GM12865 (cell line): ENCODE measurements around the gene DIP2B.

Source experiments
- DNase-seq: peaks from one replicate; pipeline ENCODE4 v3.0.0; 2010; ENCODE audit warnings: low read depth
- H3K4me3 ChIP-seq: 2 replicates; pipeline ENCODE4 v1.5.1; 2011; ENCODE audit warnings: mild to moderate bottlenecking, low read depth, low read length, control low read depth
- TF ChIP-seq, protein P1 (sequence below): IDR thresholded peaks from 2 replicates; pipeline ENCODE4 v1.5.1; 2011; ENCODE audit warnings: low read length, control low read depth, low read depth, inconsistent platforms; ENCODE audit not compliant: insufficient read depth; ENCODE audit errors: missing control alignments

Gene DIP2B

DNA sequence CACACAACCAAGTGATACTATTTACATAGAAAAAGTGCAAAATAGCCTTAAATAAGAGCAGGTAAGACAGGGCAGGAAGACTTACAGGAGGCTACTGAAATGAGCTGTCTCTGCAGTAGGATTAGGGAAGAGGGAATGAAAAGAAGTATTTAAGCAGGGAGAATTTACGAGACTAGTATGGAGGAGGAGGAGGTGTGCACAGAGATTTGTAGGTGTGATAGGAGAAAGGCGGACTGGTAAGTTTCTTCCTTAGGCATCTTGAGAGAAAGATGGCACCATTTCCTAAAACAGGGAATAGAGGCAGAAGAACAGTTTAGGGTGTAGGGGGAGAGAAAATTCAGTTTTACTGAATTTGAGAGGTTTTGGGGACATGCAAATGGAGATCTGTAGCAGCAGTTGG is 25.7 kb downstream of the DIP2B start:
- no peak for DNase-seq
- TF ChIP-seq, protein P1, sequence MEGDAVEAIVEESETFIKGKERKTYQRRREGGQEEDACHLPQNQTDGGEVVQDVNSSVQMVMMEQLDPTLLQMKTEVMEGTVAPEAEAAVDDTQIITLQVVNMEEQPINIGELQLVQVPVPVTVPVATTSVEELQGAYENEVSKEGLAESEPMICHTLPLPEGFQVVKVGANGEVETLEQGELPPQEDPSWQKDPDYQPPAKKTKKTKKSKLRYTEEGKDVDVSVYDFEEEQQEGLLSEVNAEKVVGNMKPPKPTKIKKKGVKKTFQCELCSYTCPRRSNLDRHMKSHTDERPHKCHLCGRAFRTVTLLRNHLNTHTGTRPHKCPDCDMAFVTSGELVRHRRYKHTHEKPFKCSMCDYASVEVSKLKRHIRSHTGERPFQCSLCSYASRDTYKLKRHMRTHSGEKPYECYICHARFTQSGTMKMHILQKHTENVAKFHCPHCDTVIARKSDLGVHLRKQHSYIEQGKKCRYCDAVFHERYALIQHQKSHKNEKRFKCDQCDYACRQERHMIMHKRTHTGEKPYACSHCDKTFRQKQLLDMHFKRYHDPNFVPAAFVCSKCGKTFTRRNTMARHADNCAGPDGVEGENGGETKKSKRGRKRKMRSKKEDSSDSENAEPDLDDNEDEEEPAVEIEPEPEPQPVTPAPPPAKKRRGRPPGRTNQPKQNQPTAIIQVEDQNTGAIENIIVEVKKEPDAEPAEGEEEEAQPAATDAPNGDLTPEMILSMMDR = no peak

DNA sequence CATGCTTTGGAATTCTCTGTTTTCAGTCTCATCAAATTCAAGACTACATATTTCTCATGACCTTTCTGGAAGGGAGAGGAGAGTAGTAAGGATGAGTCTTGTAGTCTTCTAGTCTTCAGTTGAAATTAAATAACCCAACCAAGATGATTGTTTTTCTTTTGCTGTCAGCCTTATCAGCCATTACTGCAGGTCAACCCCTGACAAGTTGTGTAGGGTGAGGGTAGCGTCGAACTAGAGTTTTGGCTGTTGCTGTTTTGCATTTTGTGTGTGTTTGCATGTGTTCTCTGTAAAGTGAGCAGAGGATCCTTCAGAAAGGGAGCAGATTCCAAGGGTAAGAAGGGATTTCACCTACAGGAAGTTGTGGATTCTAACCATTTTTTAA is 28.4 kb downstream of the DIP2B start:
- DNase-seq = peak; percentile 12
- H3K4me3 ChIP-seq = no peak overlapping the region
- TF ChIP-seq, protein P1 = no peak

More for the DNA sequence above, 25.7 kb downstream of the DIP2B start:
- H3K4me3 ChIP-seq = no peak overlapping the region

DNA sequence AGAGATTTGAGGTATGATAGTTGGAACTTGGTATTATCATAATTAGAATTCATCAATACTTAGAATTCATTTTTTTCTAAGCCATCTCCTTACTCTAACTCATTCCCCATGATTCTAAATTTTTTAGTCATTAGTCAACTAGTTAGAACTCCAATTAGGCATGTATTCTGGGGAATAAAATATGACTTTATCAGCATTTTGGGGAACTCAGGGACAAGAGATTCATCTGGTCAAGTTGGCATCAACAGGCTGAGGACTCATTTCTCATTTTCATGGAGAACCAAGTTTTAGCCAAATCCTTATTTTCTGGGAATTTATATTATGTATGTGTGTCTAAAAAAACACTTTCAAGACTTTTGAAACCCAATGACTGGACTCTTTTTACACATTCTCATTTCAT is 29.2 kb downstream of the DIP2B start:
- no peak overlapping the region for H3K4me3 ChIP-seq
- TF ChIP-seq, protein P1 = no peak
- DNase-seq = no peak

DNA sequence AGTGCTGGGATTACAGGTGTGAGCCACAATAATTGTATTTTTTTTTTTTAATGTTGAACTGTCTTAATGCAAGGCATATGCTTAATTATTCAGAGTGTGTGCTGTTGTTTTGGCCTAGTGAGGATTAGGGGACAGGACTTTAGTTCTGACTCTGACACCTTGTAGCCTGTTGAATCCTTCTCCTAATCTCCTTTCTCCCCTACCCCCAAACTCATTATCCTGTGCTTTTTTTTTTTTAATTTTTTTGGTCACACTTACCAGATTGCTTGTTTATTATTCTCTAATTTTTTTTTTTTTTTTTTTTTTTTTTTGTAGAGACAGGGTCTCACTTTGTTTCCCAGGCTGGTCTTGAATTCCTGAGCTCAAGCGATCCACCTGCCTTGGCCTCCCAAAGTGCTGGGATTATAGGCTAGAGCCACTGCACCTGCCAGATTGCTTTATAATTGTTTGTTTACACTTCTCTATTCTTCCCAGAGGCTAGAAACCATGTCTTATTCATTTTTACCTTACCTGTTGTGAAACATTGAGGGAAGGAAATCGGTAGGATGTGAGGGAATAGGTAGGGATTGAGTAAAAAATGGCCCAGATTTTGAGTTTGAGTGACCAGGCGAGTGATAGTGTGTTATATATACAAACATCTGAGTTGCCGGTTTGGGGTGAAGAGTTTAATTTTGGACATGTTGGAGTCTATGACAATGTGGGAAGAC is 32.2 kb downstream of the DIP2B start:
- TF ChIP-seq, protein P1 = no peak
- no peak overlapping the region for H3K4me3 ChIP-seq
- DNase-seq = no peak

DNA sequence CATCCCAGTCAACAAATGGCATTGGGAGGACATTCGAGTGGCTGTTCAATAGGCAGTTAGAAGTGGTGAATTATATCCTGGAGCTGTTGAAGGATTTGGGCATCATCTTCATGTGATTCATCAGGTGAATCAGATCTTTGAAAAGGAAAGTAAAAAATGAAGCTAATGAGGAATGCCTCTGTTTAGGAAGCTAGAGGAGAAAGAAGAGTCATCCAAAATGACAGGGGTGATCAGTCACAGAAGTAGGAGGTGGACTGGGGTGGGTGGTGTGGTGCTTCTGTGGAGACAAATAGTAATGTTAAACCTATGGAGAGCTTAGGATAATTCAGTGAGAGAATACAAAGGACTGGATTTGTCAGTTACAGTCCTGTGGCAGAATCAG is 32.7 kb downstream of the DIP2B start:
- TF ChIP-seq, protein P1 = no peak
- no peak overlapping the region for H3K4me3 ChIP-seq
- DNase-seq = no peak

DNA sequence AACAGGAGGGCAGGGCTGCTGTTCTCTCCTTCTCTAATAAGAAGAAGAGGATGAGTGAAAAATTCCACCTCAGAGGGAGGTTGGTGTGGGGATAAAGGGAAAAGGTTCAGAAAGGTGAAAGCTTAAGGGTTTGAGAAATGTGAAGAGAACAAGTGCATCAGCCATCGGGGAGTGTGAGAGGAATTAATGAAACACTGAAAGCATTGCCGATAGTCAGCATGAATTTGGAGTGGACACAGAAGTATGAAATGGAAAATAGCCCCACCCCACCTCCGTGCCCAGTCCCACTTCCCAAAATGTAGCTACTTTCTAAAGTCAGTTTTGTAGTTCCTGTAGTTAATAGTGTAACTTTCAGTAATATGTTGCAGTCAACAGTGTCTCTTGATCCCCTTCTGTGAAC is 33.4 kb downstream of the DIP2B start:
- no peak for DNase-seq
- TF ChIP-seq, protein P1 = no peak
- H3K4me3 ChIP-seq = no peak overlapping the region

DNA sequence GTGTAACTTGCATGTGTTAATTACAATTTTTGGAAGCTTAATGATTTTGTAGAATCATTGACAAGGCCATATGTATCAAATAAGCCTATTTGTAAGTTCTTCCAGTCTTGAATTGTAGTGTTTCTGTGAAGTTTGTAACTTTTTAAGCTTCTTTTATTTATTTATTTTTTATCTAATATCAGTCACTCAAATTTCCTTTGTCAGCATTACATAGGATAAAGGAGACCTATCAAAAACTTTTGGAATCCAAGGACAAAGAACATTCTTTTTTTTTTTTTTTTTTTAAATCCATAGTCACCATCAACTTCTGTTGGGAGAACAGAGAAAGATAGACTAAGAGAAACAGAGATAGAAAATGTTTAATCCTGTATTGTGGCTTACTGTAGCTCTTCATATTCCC is 36.4 kb downstream of the DIP2B start:
- no peak for DNase-seq
- no peak overlapping the region for H3K4me3 ChIP-seq
- TF ChIP-seq, protein P1 = no peak
